ENCODE measurements around the gene ATXN3. TPM values are rescaled to one million over a fixed set of nuclear protein-coding genes. Genes with fewer than 3 reads are reported as not detected.

Gene ATXN3
- total RNA-seq, 2 donors from 2014 or later = 20.6 to 21.8 TPM

- peaks cover 19% of the 10 kb centered on the region for H3K4me1 ChIP-seq
- no peak for TF ChIP-seq CTCF (IDR thresholded peaks at IDR 0.05)
- H3K9me3 ChIP-seq = no peaks in the 10 kb centered on the region
- intact Hi-C loops (cut with DNase I) = no loop called here
- no peaks in the 10 kb centered on the region for H3K27me3 ChIP-seq
- no peaks in the 10 kb centered on the region for H3K36me3 ChIP-seq
- H3K27ac ChIP-seq = peak overlapping the region; percentile 85
- H3K4me3 ChIP-seq = peak overlapping the region; percentile 69
- DNase-seq = peak; percentile 59
- H3K9ac ChIP-seq (ENCODE audit: low read depth in 2 of 2, low read length in 2 of 2) = peak overlapping the region; percentile 85 to 98
These were observed 65.8 kb downstream of the ATXN3 start for GRCh38 chr14:92040431-92041051.

GRCh38 chr14:92039719-92040430, 66.5 kb downstream of the ATXN3 start, which contains the start of gene TRIP11:
Gene TRIP11 (minus strand): TSS chr14:92040059. CDS start chr14:92039685, 374 bp downstream.
- Histone ChIP-seq H3K36me3 (no peaks in the 10 kb centered on the region), H3K27me3 (no peaks in the 10 kb centered on the region), H3K4me1 (peaks cover 19% of the 10 kb centered on the region), H3K4me3 (peak within 1 kb of the TSS; percentile 69), H3K9me3 (no peaks in the 10 kb centered on the region), H3K27ac (peak within 1 kb of the TSS; percentile 85), H3K9ac (ENCODE audit: low read depth in 2 of 2, low read length in 2 of 2) (peak within 1 kb of the TSS; percentile 85 to 98)
- DNase-seq = peak; percentile 97
- TF ChIP-seq CTCF (IDR thresholded peaks at IDR 0.05) = no peak
- intact Hi-C loops (cut with DNase I) = no loop called here

DNA sequence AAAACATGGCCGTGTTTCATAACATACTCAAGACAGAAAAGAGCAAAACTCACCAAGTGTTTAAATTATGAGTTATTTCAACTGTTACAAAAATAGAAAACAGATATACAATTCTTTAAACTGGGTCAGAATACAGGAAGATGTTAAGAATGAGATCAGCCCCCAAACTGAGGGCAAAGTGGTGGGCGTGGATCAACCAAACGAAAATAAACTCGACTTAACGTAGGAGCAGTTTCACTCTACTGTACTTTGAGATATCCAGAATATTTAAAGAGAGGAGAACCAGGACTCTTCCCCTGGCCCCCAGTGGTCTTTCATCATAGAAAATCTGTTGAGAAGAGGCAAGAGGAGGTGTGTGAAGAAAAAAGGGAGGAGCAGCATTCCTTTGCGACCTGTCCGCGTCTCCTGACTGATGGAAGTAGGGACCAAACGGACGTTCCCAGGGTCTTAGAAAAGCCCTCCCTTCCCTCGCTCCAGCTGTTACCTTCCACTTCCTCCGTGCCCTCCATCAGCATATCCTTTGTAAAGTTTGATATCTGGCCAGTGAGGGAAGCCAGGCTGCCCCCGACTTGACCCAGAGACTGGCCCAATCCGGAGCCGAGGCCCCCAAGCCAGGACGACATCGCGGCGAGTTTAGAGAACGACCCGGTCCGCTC, 67.2 kb downstream of the ATXN3 start:
- Histone ChIP-seq H3K4me1 (peaks cover 19% of the 10 kb centered on the region), H3K36me3 (no peaks in the 10 kb centered on the region), H3K27ac (peak overlapping the region; percentile 85), H3K27me3 (no peaks in the 10 kb centered on the region), H3K9me3 (no peaks in the 10 kb centered on the region), H3K4me3 (peak overlapping the region; percentile 69), H3K9ac (ENCODE audit: low read depth in 2 of 2, low read length in 2 of 2) (peak overlapping the region; percentile 85 to 98)
- peak; percentile 63 for DNase-seq
- TF ChIP-seq CTCF (IDR thresholded peaks at IDR 0.05) = no peak
- intact Hi-C loops (cut with DNase I) = no loop called here

DNA sequence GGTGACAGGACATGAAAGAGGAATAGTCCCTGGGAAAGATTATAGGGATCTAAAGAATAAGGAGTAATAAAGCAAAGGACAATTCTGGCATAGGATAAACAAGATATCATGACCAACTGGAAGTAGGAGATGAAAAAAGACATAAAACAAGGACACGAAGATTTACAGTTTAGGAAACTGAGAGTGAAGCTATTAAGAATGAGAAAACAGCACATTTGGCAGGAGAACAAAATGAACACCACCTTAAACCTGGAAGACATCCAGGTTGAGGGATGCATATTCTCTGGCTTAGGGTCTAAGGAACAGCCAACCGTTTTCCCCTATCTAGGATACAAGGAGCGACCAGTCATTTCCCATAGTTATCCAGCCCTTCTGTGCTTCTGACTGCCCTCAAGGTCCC, 68.4 kb downstream of the ATXN3 start:
- Histone ChIP-seq H3K9ac (ENCODE audit: low read depth in 2 of 2, low read length in 2 of 2) (no peak overlapping the region), H3K4me1 (peaks cover 19% of the 10 kb centered on the region), H3K27me3 (no peaks in the 10 kb centered on the region), H3K36me3 (no peaks in the 10 kb centered on the region), H3K27ac (no peak overlapping the region), H3K9me3 (no peaks in the 10 kb centered on the region), H3K4me3 (no peak overlapping the region)
- no peak for TF ChIP-seq CTCF (IDR thresholded peaks at IDR 0.05)
- no peak for DNase-seq
- intact Hi-C loops (cut with DNase I) = no loop called here

DNA sequence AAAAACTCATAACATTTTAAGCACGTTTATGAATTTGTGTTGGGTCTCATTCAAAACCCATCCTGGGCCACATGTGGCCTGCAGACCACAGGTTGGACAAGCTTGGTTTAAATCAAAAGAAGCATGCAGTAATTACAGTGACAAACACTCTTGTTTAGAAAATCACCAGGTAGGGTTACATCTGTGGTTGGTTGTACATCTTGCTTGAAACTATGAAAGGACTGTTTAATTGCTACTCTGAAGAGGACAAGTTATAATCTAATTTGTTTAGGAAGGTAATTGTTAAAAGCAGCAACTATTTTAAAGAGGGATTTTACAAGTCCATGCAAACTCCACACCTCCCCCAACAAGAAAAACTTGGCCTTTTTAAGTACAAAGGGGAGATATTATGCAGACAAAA, 70.5 kb downstream of the ATXN3 start:
- no peak for DNase-seq
- Histone ChIP-seq H3K27me3 (no peaks in the 10 kb centered on the region), H3K27ac (no peak overlapping the region), H3K4me1 (peaks cover 16% of the 10 kb centered on the region), H3K9ac (ENCODE audit: low read depth in 2 of 2, low read length in 2 of 2) (no peak overlapping the region), H3K9me3 (no peaks in the 10 kb centered on the region), H3K4me3 (no peak overlapping the region), H3K36me3 (no peaks in the 10 kb centered on the region)
- TF ChIP-seq CTCF (IDR thresholded peaks at IDR 0.05) = no peak
- intact Hi-C loops (cut with DNase I) = no loop called here
